ENCODE results near the gene IPCEF1. TPM values are rescaled to one million over a fixed set of nuclear protein-coding genes. Genes with fewer than 3 reads are reported as not detected.

IPCEF1 gene
- total RNA-seq, 3 donors from 2014 or later (not counting 1 experiment from before 2014, with no cell fraction given) = 31.4 to 53.2 (median 45.5) TPM

DNA sequence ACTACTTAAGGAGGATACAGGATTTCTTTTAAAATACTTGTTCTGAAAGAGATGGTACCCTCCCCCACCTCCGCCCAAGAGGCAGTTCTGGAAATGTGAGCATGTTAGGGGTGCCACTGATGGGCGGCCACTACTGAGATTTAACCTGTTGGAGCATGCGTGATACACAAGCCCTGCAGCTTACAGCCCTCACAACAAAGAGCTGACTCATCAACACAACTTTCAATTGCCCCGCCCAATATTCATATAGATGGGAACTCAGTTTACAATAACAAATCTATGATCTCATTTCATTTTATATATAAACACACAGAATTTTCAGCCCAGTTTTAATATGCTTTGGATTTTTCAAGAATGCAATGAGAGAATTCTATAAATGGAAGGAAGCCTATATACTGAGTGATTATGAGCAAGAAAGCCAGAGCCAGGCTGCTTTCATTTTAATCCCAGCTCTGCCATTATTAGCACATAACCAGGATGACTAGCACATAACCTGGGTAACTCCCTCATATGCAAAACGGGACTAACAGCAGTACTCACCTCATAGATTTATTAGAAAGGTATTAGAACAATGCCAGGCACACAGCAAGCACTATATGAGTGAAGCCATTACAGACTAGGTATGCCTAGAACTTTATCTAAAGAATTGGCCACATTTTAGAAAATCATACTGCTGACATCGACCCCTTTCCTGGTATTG is 45.6 kb upstream of the IPCEF1 start:
- intact Hi-C loops (cut with micrococcal nuclease) = no loop called here
- DNase-seq (no peak), ATAC-seq (no peak)
- no peaks in the 10 kb centered on the region for H3K36me3 ChIP-seq (ENCODE audit: control insufficient read depth, insufficient read depth, low read length)
- no peaks in the 10 kb centered on the region for H3K27me3 ChIP-seq (ENCODE audit: control insufficient read depth, insufficient read depth, low read length)
- H3K4me1 Mint-ChIP-seq = no peaks in the 10 kb centered on the region
- no peaks in the 10 kb centered on the region for H3K9me3 ChIP-seq (ENCODE audit: control insufficient read depth, insufficient read depth, low read length)
- H3K4me3 ChIP-seq (ENCODE audit: low read length) = no peak overlapping the region
- no peaks in the 10 kb centered on the region for H3K9me3 Mint-ChIP-seq
- H3K36me3 Mint-ChIP-seq = no peaks in the 10 kb centered on the region
- H3K4me3 Mint-ChIP-seq = no peak overlapping the region
- peaks cover 0 to 6% of the 10 kb centered on the region in 2 donors for H3K27me3 Mint-ChIP-seq (ENCODE audit: low read depth in 2 of 2)
- TF ChIP-seq, protein P1, sequence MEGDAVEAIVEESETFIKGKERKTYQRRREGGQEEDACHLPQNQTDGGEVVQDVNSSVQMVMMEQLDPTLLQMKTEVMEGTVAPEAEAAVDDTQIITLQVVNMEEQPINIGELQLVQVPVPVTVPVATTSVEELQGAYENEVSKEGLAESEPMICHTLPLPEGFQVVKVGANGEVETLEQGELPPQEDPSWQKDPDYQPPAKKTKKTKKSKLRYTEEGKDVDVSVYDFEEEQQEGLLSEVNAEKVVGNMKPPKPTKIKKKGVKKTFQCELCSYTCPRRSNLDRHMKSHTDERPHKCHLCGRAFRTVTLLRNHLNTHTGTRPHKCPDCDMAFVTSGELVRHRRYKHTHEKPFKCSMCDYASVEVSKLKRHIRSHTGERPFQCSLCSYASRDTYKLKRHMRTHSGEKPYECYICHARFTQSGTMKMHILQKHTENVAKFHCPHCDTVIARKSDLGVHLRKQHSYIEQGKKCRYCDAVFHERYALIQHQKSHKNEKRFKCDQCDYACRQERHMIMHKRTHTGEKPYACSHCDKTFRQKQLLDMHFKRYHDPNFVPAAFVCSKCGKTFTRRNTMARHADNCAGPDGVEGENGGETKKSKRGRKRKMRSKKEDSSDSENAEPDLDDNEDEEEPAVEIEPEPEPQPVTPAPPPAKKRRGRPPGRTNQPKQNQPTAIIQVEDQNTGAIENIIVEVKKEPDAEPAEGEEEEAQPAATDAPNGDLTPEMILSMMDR (IDR thresholded peaks at IDR 0.05) = no peak
- no peaks in the 10 kb centered on the region for H3K4me1 ChIP-seq (ENCODE audit: control insufficient read depth, insufficient read depth, low read length)
- 95% methylated on average over 6 of the region's 6 CpGs for WGBS (ENCODE audit: insufficient coverage)
- H3K27ac ChIP-seq (ENCODE audit: low read length) = no peak overlapping the region
- no peak overlapping the region for H3K27ac Mint-ChIP-seq

DNA sequence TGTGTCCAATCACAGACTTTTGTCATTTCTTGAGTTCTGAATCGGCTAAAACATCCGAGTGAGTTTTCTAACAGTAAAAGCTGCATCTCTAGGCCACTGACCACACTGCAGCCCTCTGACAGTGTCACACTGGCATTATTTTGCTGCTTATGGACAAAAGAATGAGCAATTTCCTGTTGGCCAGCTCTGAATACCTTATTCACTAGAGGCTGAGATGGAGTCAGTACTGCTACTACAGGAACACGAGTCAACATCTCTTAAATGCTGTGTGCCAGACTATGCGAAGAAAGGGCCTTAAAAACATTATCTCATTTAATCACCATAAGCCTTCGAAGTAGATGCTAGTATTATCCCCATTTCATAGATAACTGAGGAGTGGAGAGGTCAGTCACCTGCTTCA is 42.5 kb upstream of the IPCEF1 start:
- no peaks in the 10 kb centered on the region for H3K36me3 ChIP-seq (ENCODE audit: control insufficient read depth, insufficient read depth, low read length)
- no peak for DNase-seq
- Mint-ChIP-seq H3K9me3 (no peaks in the 10 kb centered on the region), H3K36me3 (no peaks in the 10 kb centered on the region), H3K4me3 (no peak overlapping the region), H3K27me3 (ENCODE audit: low read depth in 2 of 2) (peaks cover 0 to 5% of the 10 kb centered on the region in 2 donors), H3K4me1 (no peaks in the 10 kb centered on the region), H3K27ac (no peak overlapping the region)
- no peaks in the 10 kb centered on the region for H3K9me3 ChIP-seq (ENCODE audit: control insufficient read depth, insufficient read depth, low read length)
- H3K27ac ChIP-seq (ENCODE audit: low read length) = no peak overlapping the region
- no peak for ATAC-seq
- no peak overlapping the region for H3K4me3 ChIP-seq (ENCODE audit: low read length)
- whole genome bisulfite sequencing (ENCODE audit: insufficient coverage) = 92% methylated on average over 4 of the region's 5 CpGs
- H3K27me3 ChIP-seq (ENCODE audit: control insufficient read depth, insufficient read depth, low read length) = no peaks in the 10 kb centered on the region
- intact Hi-C loops (cut with micrococcal nuclease) = no loop called here
- no peaks in the 10 kb centered on the region for H3K4me1 ChIP-seq (ENCODE audit: control insufficient read depth, insufficient read depth, low read length)
- TF ChIP-seq, protein P1 (IDR thresholded peaks at IDR 0.05) = no peak

DNA sequence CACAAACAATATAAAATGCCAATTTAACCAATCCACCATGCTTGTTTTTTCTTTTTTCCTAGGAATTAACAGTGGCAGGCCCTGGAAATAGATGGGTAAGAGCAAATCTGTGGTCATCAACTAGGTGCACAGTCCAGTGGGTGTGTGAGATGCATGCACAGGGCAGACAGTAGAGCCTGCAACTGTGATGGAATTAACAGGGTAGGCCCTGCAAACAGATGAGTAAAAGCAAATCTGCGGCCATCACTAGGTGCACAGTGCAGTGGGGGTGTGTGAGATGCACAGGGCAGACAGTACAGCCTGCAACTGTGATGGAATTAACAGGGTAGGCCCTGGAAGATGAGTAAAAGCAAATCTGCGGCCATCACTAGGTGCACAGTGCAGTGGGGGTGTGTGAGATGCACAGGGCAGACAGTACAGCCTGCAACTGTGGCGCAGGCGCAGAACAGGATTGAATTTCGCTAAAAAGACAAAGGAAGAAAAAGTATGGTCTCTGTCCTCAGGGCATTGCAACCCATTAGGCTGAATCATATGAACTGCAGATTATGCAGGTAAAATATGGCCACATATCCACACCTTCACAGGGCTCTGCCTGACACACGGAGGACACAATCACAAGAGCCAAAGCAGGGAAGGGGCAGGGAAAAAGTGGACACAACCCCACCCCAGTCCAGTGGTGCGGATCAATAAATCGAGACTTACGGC is 41.0 kb upstream of the IPCEF1 start:
- 90% methylated on average over 9 of the region's 9 CpGs for WGBS (ENCODE audit: insufficient coverage)
- no peaks in the 10 kb centered on the region for H3K9me3 Mint-ChIP-seq
- no peaks in the 10 kb centered on the region for H3K4me1 ChIP-seq (ENCODE audit: control insufficient read depth, insufficient read depth, low read length)
- H3K27me3 Mint-ChIP-seq (ENCODE audit: low read depth in 2 of 2) = peaks cover 0 to 5% of the 10 kb centered on the region in 2 donors
- no peaks in the 10 kb centered on the region for H3K36me3 Mint-ChIP-seq
- TF ChIP-seq, protein P1 (IDR thresholded peaks at IDR 0.05) = no peak
- intact Hi-C loops (cut with micrococcal nuclease) = no loop called here
- DNase-seq = no peak
- H3K4me1 Mint-ChIP-seq = no peaks in the 10 kb centered on the region
- H3K4me3 Mint-ChIP-seq = no peak overlapping the region
- H3K27ac ChIP-seq (ENCODE audit: low read length) = no peak overlapping the region
- H3K9me3 ChIP-seq (ENCODE audit: control insufficient read depth, insufficient read depth, low read length) = no peaks in the 10 kb centered on the region
- H3K4me3 ChIP-seq (ENCODE audit: low read length) = no peak overlapping the region
- H3K27me3 ChIP-seq (ENCODE audit: control insufficient read depth, insufficient read depth, low read length) = no peaks in the 10 kb centered on the region
- H3K27ac Mint-ChIP-seq = no peak overlapping the region
- no peak for ATAC-seq
- H3K36me3 ChIP-seq (ENCODE audit: control insufficient read depth, insufficient read depth, low read length) = no peaks in the 10 kb centered on the region
